ENCODE data around the gene FIS1. TPM values are rescaled to one million over a fixed set of nuclear protein-coding genes. Genes with fewer than 3 reads are reported as not detected.
"Not testable (repeated sequence)": the region's sequence is repeated elsewhere in the genome, so short reads cannot be mapped to it uniquely, and the experiment has no call there.

FIS1 gene
- total and polyA plus RNA-seq, 7 donors = 239 to 368 (median 263) TPM

DNA sequence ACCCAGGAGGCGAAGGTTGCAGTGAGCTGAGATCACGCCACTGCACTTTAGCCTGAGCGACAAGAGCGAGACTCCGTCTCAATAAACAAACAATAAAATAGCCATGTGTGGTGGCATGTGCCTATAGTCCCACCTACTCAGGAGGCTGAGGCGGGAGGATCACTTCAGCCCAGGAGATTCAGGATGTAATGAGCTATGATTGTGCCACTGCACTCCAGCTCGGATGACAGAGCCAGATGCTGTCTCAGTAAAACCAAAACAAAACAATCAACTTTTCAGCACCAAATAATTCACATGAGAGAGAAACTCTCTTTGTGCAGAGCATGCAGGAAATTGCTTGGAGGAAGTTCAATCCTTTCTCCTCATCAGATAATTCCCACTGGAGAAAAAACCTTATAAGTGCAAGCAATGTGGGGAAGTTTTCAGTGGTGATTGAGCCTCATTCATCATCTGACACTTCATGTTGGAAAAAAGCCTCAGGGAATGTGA, 13.4 kb upstream of the FIS1 start:
- no peaks in the 10 kb centered on the region for H3K36me3 ChIP-seq (ENCODE audit: insufficient read depth in 1 of 2, low read depth in 1 of 2)
- intact Hi-C loops (cut with DNase I) = no loop called here
- H3K4me1 ChIP-seq = no peaks in the 10 kb centered on the region
- no peak for TF ChIP-seq CTCF (IDR thresholded peaks at IDR 0.05)
- no peak overlapping the region for H3K4me3 ChIP-seq
- DNase-seq (no peak), ATAC-seq (no peak)
- 53 to 54% (median 54%) methylated on average over 7 of the region's 7 CpGs for WGBS, 3 donors
- peaks cover 0 to 15% (median 3%) of the 10 kb centered on the region in 3 donors for H3K27me3 ChIP-seq (ENCODE audit: insufficient read depth in 3 of 3, low read length in 2 of 3)
- H3K9me3 ChIP-seq = no peaks in the 10 kb centered on the region
- H3K27ac ChIP-seq = no peak overlapping the region

GRCh38 chr7:101255796-101256195, 10.9 kb upstream of the FIS1 start:
- WGBS, 3 donors = 77 to 88% (median 79%) methylated on average over 4 of the region's 4 CpGs
- ATAC-seq (no peak), DNase-seq (no peak)
- Histone ChIP-seq H3K27me3 (ENCODE audit: insufficient read depth in 3 of 3, low read length in 2 of 3) (peaks cover 0 to 15% (median 3%) of the 10 kb centered on the region in 3 donors), H3K27ac (no peak overlapping the region), H3K4me1 (peaks cover 6% of the 10 kb centered on the region), H3K9me3 (no peaks in the 10 kb centered on the region), H3K4me3 (no peak overlapping the region), H3K36me3 (ENCODE audit: insufficient read depth in 1 of 2, low read depth in 1 of 2) (peaks cover 0 to under 1% of the 10 kb centered on the region in 2 donors)
- no peak for TF ChIP-seq CTCF (IDR thresholded peaks at IDR 0.05)
- intact Hi-C loops (cut with DNase I) = no loop called here

DNA sequence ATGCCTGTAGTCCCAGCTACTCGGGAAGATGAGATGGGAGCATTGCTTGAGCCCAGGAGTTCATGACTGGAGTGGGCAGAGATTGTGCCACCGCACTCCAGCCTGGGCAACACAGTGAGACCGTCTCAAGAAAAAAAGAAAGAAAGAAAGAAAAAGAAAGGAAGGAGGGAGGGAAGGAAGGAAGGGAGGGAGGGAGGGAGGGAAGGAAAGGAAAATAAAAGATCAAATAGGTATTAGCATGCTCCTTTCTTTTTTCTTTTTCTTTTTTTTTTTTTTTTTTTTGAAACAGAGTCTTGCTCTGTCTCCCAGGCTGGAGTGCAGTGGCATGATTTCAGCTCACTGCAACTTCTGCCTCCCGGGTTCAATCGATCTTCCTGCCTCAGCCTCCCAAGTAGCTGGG, 8.3 kb upstream of the FIS1 start:
- H3K27ac ChIP-seq; H3K4me1 ChIP-seq; H3K4me3 ChIP-seq; H3K27me3 ChIP-seq (ENCODE audit: insufficient read depth in 3 of 3, low read length in 2 of 3); DNase-seq; ATAC-seq; H3K9me3 ChIP-seq: not testable (repeated sequence)
- H3K36me3 ChIP-seq (ENCODE audit: insufficient read depth in 1 of 2, low read depth in 1 of 2) = peaks cover 0 to 17% of the 10 kb centered on the region in 2 donors
- intact Hi-C loops (cut with DNase I) = loop anchor here in 1 of 2 donors (5.0 kb wide), 1 partner anchor 36 kb away; the partner anchor contains the start of genes PLOD3 and ZNHIT1
- WGBS, 3 donors = 77 to 83% (median 78%) methylated on average over 5 of the region's 5 CpGs

- TF ChIP-seq CTCF (IDR thresholded peaks at IDR 0.05) = no peak
- H3K9me3 ChIP-seq = no peaks in the 10 kb centered on the region
- WGBS, 3 donors = 1% methylated on average over 51 to 55 of the region's 55 CpGs
- peak overlapping the region; percentile 98 for H3K4me3 ChIP-seq
- ATAC-seq (peak; percentile 100), DNase-seq (peak; percentile 99)
- H3K4me1 ChIP-seq = peaks cover 6% of the 10 kb centered on the region
- H3K27ac ChIP-seq = peak overlapping the region; percentile 75
- intact Hi-C loops (cut with DNase I) = loop anchor here in 1 of 2 donors (5.0 kb wide), 1 partner anchor 35 kb away; the partner anchor contains the start of genes PLOD3 and ZNHIT1
- H3K36me3 ChIP-seq (ENCODE audit: insufficient read depth in 1 of 2, low read depth in 1 of 2) = peaks cover 0 to 22% of the 10 kb centered on the region in 2 donors
- H3K27me3 ChIP-seq (ENCODE audit: insufficient read depth in 3 of 3, low read length in 2 of 3) = peaks cover 0 to 3% (median 0%) of the 10 kb centered on the region in 3 donors
Observed at GRCh38 chr7:101251871-101252659, 7.2 kb upstream of the FIS1 start.

DNA sequence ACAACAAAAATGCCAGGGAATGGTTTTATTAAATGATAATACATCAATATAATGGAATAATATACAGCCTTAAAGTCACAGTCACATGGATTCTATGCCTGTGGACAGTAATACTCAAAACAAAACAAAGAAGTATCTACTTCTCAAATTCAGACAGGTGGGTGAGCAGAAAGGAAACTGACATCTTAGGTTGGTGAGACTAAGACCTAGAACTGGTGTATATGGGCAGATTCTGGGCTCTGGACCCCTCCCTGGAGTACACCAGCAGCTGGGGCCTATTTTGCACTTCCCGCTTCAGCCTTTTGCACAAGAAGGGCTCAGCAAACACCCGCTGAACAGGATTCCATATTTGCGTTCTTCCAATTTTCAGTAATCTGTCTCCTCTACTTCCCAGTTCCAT, 5.4 kb upstream of the FIS1 start:
- H3K27me3 ChIP-seq (ENCODE audit: insufficient read depth in 3 of 3, low read length in 2 of 3) = no peaks in the 10 kb centered on the region
- intact Hi-C loops (cut with DNase I) = loop anchor here in 1 of 2 donors (5.0 kb wide), 1 partner anchor 33 kb away; the partner anchor contains the start of genes PLOD3 and ZNHIT1
- 91 to 94% (median 92%) methylated on average over 3 of the region's 3 CpGs for WGBS, 3 donors
- H3K27ac ChIP-seq = no peak overlapping the region
- ATAC-seq = no peak
- H3K4me3 ChIP-seq = no peak overlapping the region
- H3K9me3 ChIP-seq = no peaks in the 10 kb centered on the region
- peaks cover 15% of the 10 kb centered on the region for H3K4me1 ChIP-seq
- no peak for DNase-seq
- peaks cover 0 to 22% of the 10 kb centered on the region in 2 donors for H3K36me3 ChIP-seq (ENCODE audit: insufficient read depth in 1 of 2, low read depth in 1 of 2)
- TF ChIP-seq CTCF (IDR thresholded peaks at IDR 0.05) = no peak
